CMK (cell line): ENCODE data around the gene GEMIN2.
"Not testable (repeated sequence)": the region's sequence is repeated elsewhere in the genome, so short reads cannot be mapped to it uniquely, and the experiment has no call there.

Experiments used
- DNase-seq: peaks from one replicate; pipeline ENCODE4 v3.0.0-alpha.2; 2010; ENCODE audit warnings: low read depth

The GEMIN2 gene

GRCh38 chr14:39109893-39110715, 4.0 kb upstream of the GEMIN2 start:
- no peak for DNase-seq

DNA sequence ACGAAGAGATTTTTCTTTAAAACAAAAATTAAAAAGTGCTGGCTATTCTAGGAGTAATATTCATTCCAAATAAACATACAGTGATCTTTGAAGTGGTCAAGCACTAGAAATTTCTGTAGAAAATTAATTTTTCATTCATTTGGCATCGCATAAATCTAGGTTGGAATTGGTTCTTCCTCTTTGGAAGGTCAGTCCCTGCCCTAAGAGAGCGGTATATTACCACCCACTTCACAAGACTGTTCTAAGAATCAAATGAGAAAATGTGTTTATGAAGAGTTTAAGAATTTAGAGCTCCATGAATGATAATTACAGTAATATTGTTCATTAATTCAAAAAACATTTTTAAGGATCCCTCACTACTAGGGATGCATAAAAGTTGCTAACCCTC, 444 bp upstream of the GEMIN2 start:
- DNase-seq = no peak

GRCh38 chr14:39122330-39123138, 8.4 kb downstream of the GEMIN2 start:
- no peak for DNase-seq

GRCh38 chr14:39137835-39138234, 23.7 kb downstream of the GEMIN2 start:
- DNase-seq = not testable (repeated sequence)

DNA sequence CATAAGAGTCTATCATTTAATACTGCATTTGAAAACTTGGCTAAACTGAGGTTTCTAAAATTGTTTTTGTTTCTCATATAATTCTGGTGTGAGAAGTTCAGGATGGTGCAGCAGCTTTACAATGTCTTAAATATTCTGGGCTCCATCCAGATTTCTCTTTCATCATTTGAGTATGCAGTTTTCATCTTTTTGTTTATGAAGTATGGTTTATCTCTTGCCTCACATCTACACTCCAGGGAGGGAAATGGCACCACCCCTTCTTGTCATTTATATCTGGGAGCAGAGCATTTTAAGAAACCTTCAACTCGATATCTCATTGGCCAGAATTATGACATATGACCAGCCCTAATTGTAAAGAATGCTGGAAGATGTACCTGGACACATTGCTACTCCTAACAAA, 24.3 kb downstream of the GEMIN2 start:
- no peak for DNase-seq

DNA sequence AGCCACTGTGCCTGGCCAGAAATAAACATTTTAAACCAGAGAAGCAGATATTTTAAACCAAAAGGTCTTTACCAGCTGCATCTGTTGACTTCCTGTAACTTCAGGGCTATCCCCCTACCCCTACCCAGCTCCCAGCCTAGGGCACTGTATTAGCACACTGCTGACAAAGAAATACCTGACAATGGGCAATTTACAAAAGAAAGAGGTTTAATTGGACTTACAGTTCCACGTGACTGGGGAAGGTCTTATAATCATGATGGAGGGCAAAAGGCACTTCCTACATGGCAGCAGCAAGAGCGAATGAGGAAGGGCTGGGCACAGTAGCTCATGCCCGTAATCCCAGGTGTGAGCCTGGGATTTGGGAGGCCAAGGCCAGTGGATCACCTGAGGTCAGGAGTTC, 26.0 kb downstream of the GEMIN2 start:
- no peak for DNase-seq

- not testable (repeated sequence) for DNase-seq
Observed at GRCh38 chr14:39141623-39142022, 27.5 kb downstream of the GEMIN2 start.

- not testable (repeated sequence) for DNase-seq
Observed at GRCh38 chr14:39143226-39143625, 29.1 kb downstream of the GEMIN2 start.

GRCh38 chr14:39145266-39145966, 31.3 kb downstream of the GEMIN2 start:
- no peak for DNase-seq

DNA sequence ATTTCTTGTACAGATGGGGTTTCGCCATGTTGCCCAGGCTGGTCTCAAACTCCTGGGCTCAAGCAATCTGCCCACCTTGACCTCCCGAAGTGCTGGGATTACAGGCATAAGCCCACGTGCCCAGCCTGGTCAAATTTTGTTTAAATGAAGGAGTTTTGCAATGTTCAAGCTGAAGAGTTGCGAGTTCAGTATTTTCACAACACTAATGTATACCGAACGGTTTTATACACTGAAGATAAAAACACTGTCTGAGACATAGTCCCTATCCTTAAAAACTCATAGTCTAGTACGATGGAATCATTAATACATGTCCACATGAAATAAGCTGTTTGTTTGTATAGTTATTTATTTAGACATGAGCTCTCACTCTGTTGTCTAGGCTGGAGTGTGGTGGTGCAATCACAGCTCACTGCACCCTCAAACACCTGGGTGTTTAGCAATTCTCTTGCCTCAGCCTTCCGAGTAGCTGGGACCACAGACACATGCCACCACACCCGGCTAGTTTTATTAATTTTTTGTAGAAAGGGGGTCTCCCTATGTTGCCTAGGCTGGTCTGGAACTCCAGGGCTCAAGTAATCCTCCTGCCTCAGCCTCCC, 40.6 kb downstream of the GEMIN2 start:
- no peak for DNase-seq

GRCh38 chr14:39157491-39157890, 43.4 kb downstream of the GEMIN2 start:
- DNase-seq = no peak

DNA sequence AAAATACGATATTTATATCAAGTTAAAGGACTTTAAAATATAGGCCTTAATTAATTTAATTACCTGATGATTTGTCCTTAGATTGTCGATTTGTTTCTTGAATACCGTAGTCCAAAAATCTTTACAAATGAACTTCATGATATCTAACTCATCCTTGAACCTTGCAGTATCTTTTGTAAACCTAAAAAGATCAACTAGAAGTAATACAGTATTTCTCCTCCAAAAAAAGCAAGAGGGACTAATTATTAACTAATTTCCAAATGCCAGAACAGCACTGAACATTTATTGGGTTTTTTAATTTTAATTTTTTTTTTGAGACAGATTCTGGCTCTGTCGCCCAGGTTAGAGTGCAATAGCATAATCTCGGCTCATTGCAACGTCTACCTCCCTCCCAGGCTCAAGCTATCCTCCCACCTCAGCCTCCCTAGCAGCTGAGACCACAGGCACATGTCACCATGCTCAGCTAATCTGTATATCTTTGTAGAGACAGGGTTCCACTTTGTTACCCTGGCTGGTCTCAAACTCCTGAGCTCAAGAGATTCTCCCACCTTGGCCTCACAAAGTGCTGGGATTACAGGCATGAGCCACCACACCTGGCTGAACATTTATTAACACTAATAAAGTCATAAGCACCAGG, 44.2 kb downstream of the GEMIN2 start:
- DNase-seq = no peak

- DNase-seq = no peak
Observed at GRCh38 chr14:39160494-39160893, 46.4 kb downstream of the GEMIN2 start.

DNA sequence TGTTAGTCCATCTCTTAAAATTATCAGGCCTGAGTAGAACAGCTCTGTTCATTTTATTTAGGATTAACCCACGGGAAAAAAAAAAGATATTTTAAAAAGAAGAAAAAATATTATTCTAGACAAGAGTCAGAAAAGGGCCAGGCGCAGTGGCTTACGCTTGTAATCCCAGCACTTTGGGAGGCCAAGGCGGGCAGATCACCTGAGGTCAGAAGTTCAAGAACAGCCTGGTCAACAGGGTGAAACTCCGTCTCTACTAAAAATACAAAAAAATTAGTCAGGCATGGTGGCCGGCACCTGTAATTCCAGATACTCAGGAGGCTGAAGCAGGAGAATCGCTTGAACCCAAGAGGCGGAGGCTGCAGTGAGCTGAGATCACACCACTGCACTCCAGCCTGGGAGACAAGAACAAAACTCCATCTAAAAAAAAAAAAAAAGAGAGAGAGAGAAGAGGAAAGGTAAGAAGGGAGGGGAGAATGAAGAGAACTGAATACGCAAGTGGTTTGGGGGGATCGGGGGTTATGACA, 53.7 kb downstream of the GEMIN2 start:
- DNase-seq = not testable (repeated sequence)

DNA sequence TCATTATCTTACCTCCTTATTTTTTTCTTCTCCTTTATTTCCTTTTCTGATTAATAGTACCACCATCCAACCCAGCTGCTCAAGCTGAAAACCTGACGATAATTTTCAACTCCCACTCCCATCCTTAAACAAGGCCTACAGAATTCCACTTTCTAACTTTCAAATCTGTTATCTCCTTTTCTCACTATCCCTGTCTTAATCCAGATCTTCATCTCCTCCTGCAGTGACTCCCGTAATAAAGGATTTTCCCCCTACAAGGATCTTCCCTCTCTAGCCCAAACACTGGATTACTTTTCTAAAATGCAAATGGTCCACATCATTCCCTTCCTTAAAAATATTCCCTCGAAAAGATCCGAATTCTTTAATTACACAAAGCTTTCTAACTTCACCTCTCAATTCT, 54.5 kb downstream of the GEMIN2 start:
- no peak for DNase-seq

GRCh38 chr14:39169541-39169900, 55.4 kb downstream of the GEMIN2 start:
- DNase-seq = no peak

GRCh38 chr14:39173198-39173597, 59.1 kb downstream of the GEMIN2 start:
- no peak for DNase-seq

GRCh38 chr14:39174560-39175444, 60.7 kb downstream of the GEMIN2 start, which contains the start of gene PNN:
Gene PNN (plus strand): TSS chr14:39175254. CDS start chr14:39175280, 26 bp downstream.
- DNase-seq = peak; percentile 94

DNA sequence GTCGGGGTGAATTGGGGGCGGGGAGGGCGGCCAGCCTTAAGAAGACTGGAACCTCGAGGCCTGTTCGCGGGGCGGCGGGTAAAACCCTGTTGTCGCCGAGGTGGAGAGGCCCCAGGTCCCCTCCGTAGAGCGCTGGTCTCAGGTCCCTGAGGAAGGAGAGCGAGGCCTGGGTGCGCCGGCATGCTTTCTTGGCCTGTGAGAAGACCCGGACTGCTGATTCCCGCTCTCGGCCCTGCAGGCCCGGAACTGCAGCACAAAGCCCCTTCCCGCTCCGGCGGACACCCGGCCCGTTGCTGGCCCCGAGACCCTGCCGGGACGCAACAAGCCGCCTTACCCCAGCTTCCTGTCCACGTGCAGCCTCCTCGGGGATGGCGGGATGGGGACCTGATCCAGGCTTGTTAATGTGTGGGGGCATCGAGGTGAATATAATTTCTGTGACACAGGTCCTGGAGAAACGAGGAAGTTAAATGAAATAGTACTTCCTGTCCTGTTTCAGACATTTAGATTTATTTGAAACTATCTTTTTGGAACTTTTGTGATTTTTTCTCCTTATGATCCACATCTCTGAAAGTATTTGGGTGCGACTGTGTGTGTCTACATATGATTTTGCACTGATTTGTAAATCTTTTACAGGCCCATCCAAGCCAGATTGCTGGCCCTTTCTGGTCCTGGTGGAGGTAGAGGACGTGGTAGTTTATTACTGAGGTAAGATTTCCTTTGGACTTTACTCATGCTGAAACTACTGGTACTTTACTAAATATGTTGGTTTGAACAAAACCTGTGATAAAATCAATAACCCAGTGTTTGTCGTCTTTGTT, 61.5 kb downstream of the GEMIN2 start:
- no peak for DNase-seq
